Measurements from ENCODE around the gene OVAAL.

GRCh38 chr1:180571832-180572636 is 13.3 kb downstream of the OVAAL start:
- TF ChIP-seq CTCF (IDR thresholded peaks at IDR 0.05; ENCODE audit: low read depth, low read length, poor library complexity, severe bottlenecking) (no peak), EZH2phosphoT487 (IDR thresholded peaks at IDR 0.05; ENCODE audit: borderline replicate concordance, low read length) (no peak)

All from DOHH2 (cell line).